ENCODE data around the gene SYCE3. TPM values are rescaled to one million over a fixed set of nuclear protein-coding genes. Genes with fewer than 3 reads are reported as not detected.
"Not testable (repeated sequence)": the region's sequence is repeated elsewhere in the genome, so short reads cannot be mapped to it uniquely, and the experiment has no call there.

SYCE3 gene
- total RNA-seq, 2 experiments from 2014 or later, result not detected

GRCh38 chr22:50535113-50535512 is 27.6 kb downstream of the SYCE3 start:
- H3K4me3 ChIP-seq (ENCODE audit: low read depth, low read length, poor library complexity, severe bottlenecking), result peak overlapping the region; percentile 42
- no TSS peak for BruUV-seq (replicated peaks)
- H3K9me3 ChIP-seq (ENCODE audit: low read length), result no peaks in the 10 kb centered on the region
- H3K9me2 ChIP-seq (ENCODE audit: insufficient read depth, low read length), result no peaks in the 10 kb centered on the region
- POLR2A ChIA-PET, result interaction anchor here (0.6 to 1.3 kb wide), 3 partner anchors 10 to 35 kb away, joined by 3 to 5 read pairs (median 4); partner anchors contain the start of genes KLHDC7B and SCO2
- TF ChIP-seq CTCF (conservative IDR thresholded peaks at IDR 0.05; ENCODE audit: low read length) (no peak), EZH2phosphoT487 (IDR thresholded peaks at IDR 0.05; ENCODE audit: borderline replicate concordance, low read depth, low read length) (no peak)
- H3K4me1 ChIP-seq (ENCODE audit: insufficient read depth, low read length, poor library complexity, severe bottlenecking), result peaks cover 87% of the 10 kb centered on the region
- intact Hi-C loops (cut with micrococcal nuclease; ENCODE audit: unreplicated experiment), result no loop called here
- no peaks in the 10 kb centered on the region for H3K79me2 ChIP-seq (ENCODE audit: insufficient read depth, low read depth, low read length)
- H4K20me1 ChIP-seq (ENCODE audit: insufficient read depth, low read length), result no peaks in the 10 kb centered on the region
- CTCF ChIA-PET (ENCODE audit: unreplicated experiment), result no interaction called here
- DNase-seq (ENCODE audit: low spot score), result peak; percentile 49
- peak overlapping the region; percentile 67; the same call in 1 of the 2 replicates for H2AFZ ChIP-seq (ENCODE audit: low read length)
- peak overlapping the region; percentile 74 for H3K4me2 ChIP-seq (ENCODE audit: low read length)
- peak overlapping the region; percentile 85 for H3K27ac ChIP-seq (ENCODE audit: low read depth, low read length, poor library complexity, severe bottlenecking)
- H3K36me3 ChIP-seq (ENCODE audit: insufficient read depth, low read length), result no peaks in the 10 kb centered on the region

DNA sequence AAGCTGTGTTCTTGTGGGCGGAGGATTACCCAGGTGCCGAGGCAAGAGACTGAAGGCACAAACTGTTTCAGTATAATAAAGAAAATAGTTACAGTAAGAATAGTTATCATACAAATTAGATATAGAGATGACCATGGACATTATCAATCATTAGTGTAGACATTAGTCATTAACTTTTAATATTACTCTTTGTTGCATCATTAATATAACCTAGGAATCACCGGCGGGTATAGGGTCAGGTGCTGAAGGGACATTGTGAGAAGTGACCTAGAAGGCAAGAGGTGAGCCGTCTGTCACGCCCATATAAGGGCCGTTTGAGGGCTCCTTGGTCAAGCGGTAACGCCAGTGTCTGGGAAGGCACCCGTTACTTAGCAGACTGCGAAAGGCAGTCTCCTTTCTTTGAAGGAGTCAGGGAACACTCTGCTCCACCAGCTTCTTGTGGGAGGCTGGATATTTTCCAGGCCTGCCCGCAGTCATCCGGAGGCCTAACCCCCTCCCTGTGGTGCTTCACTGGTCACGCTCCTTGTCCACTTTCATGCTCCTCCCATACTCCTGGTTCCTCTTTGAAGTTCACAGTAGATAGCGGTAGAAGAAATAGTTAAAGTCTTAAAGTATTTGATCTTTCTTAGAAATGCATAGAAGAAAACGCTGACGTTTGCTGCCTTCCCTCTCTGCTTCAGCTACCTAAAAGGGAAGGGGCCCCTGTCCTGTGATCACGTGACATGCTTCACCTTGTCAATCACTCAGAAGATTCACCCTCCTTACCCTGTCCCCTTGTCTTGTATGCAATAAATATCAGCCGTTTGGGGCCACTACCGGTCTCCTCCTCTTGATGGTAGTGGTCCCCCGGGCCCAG is 28.6 kb downstream of the SYCE3 start:
- H3K79me2 ChIP-seq (ENCODE audit: insufficient read depth, low read depth, low read length); H3K36me3 ChIP-seq (ENCODE audit: insufficient read depth, low read length); intact Hi-C loops (cut with micrococcal nuclease; ENCODE audit: unreplicated experiment); BruUV-seq (replicated peaks); H3K9me2 ChIP-seq (ENCODE audit: insufficient read depth, low read length); CTCF ChIA-PET (ENCODE audit: unreplicated experiment); H3K9me3 ChIP-seq (ENCODE audit: low read length); H4K20me1 ChIP-seq (ENCODE audit: insufficient read depth, low read length): not testable (repeated sequence)
- Histone ChIP-seq H3K27ac (ENCODE audit: low read depth, low read length, poor library complexity, severe bottlenecking) (peak overlapping the region; percentile 85), H2AFZ (ENCODE audit: low read length) (peak overlapping the region; percentile 40; the same call in 1 of the 2 replicates), H3K4me1 (ENCODE audit: insufficient read depth, low read length, poor library complexity, severe bottlenecking) (peaks cover 82% of the 10 kb centered on the region), H3K4me2 (ENCODE audit: low read length) (peak overlapping the region; percentile 70), H3K4me3 (ENCODE audit: low read depth, low read length, poor library complexity, severe bottlenecking) (peak overlapping the region; percentile 46)
- POLR2A ChIA-PET, result interaction anchor here (0.6 to 1.3 kb wide), 3 partner anchors 8 to 14 kb away, joined by 3 to 5 read pairs (median 4); partner anchors contain the start of genes KLHDC7B and SCO2
- peak; percentile 83 for DNase-seq (ENCODE audit: low spot score)

DNA sequence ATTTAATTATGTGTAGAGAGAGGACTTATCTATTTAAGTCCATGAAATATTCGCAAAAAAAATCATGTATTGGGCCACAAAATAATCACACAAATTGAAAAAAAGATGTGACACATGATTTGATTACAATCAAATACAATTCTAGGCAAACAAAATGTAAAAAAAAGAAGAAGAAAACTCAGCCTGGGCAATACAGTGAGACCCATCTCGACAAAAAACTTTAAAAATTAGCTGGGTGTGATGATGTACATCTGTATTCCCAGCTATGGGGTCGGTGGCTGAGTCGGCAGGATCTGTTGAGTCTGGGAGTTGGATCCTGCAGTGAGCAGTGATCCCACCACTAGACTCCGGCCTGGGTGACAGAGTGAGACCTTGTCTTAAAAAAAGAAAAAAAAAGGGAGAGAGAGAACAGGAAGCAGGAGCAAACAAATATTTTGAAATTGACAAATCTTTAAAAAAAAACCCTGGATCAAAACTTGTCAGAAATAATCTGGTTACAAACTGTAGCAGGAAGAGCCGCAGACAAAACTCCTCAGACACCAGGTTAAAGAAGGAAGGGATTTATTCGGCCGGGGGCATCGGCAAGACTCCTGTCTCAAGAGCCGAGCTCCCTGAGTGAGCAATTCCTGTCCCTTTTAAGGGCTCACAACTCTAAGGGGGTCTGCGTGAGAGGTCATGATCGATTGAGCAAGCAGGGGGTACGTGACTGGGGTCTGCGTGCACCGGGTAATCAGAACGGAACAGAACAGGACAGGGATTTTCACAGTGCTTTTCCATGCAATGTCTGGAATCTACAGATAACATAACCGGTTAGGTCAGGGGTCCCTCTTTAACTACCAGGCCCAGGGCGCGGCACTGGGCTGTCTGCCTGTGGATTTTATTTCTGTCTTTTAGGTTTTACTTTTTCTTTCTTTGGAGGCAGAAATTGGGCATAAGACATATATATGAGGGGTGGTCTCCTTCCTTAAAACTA is 29.6 kb downstream of the SYCE3 start:
- Histone ChIP-seq H3K4me1 (ENCODE audit: insufficient read depth, low read length, poor library complexity, severe bottlenecking) (peaks cover 73% of the 10 kb centered on the region), H3K36me3 (ENCODE audit: insufficient read depth, low read length) (no peaks in the 10 kb centered on the region), H4K20me1 (ENCODE audit: insufficient read depth, low read length) (no peaks in the 10 kb centered on the region), H3K4me2 (ENCODE audit: low read length) (peak overlapping the region; percentile 92), H3K9me3 (ENCODE audit: low read length) (no peaks in the 10 kb centered on the region), H3K79me2 (ENCODE audit: insufficient read depth, low read depth, low read length) (no peaks in the 10 kb centered on the region), H3K4me3 (ENCODE audit: low read depth, low read length, poor library complexity, severe bottlenecking) (peak overlapping the region; percentile 71), H3K27ac (ENCODE audit: low read depth, low read length, poor library complexity, severe bottlenecking) (peak overlapping the region; percentile 85), H3K9me2 (ENCODE audit: insufficient read depth, low read length) (no peaks in the 10 kb centered on the region), H2AFZ (ENCODE audit: low read length) (no peak overlapping the region)
- no TSS peak for BruUV-seq (replicated peaks)
- intact Hi-C loops (cut with micrococcal nuclease; ENCODE audit: unreplicated experiment), result no loop called here
- no peak for DNase-seq (ENCODE audit: low spot score)
- ChIA-PET CTCF (ENCODE audit: unreplicated experiment) (no interaction called here), POLR2A (interaction anchor here (0.5 to 1.2 kb wide), 5 partner anchors 7 to 37 kb away, joined by 3 read pairs; no protein-coding TSS in a partner anchor)
- no peak for TF ChIP-seq CTCF (conservative IDR thresholded peaks at IDR 0.05; ENCODE audit: low read length)
- TF ChIP-seq EZH2phosphoT487 (IDR thresholded peaks at IDR 0.05; ENCODE audit: borderline replicate concordance, low read depth, low read length), result no peak

Data from OCI-LY7 (cell line).